ENCODE results near the gene C19orf53.

C19orf53 gene

GRCh38 chr19:13823256-13823655 lies 49.0 kb downstream of the C19orf53 start:
- no peak for TF ChIP-seq CTCF (IDR thresholded peaks at IDR 0.05)
- Histone ChIP-seq H2AFZ (no peak overlapping the region), H3K4me1 (no peaks in the 10 kb centered on the region), H3K9me3 (ENCODE audit: control insufficient read depth, low read length) (no peaks in the 10 kb centered on the region), H3K4me3 (ENCODE audit: low read depth, low read length) (no peak overlapping the region), H3K4me2 (ENCODE audit: low read length) (no peak overlapping the region), H3K27me3 (ENCODE audit: control insufficient read depth, insufficient read depth, low read length) (no peaks in the 10 kb centered on the region), H3K9ac (no peak overlapping the region), H3K27ac (no peak overlapping the region), H3K79me2 (peaks cover 5% of the 10 kb centered on the region), H3K36me3 (ENCODE audit: control insufficient read depth, insufficient read depth, low read length) (no peaks in the 10 kb centered on the region)

GRCh38 chr19:13823901-13824300 lies 49.6 kb downstream of the C19orf53 start:
- no peak for TF ChIP-seq CTCF (IDR thresholded peaks at IDR 0.05)
- Histone ChIP-seq H3K9me3 (ENCODE audit: control insufficient read depth, low read length) (no peaks in the 10 kb centered on the region), H3K4me1 (no peaks in the 10 kb centered on the region), H3K79me2 (peaks cover 5% of the 10 kb centered on the region), H3K27ac (no peak overlapping the region), H3K4me3 (ENCODE audit: low read depth, low read length) (no peak overlapping the region), H3K36me3 (ENCODE audit: control insufficient read depth, insufficient read depth, low read length) (no peaks in the 10 kb centered on the region), H2AFZ (no peak overlapping the region), H3K4me2 (ENCODE audit: low read length) (no peak overlapping the region), H3K27me3 (ENCODE audit: control insufficient read depth, insufficient read depth, low read length) (no peaks in the 10 kb centered on the region), H3K9ac (no peak overlapping the region)

- H3K4me3 ChIP-seq (ENCODE audit: low read depth, low read length), result no peak overlapping the region
- no peak overlapping the region for H3K27ac ChIP-seq
- H3K4me1 ChIP-seq, result no peaks in the 10 kb centered on the region
- H3K9ac ChIP-seq, result no peak overlapping the region
- TF ChIP-seq CTCF (IDR thresholded peaks at IDR 0.05), result no peak
- no peak overlapping the region for H3K4me2 ChIP-seq (ENCODE audit: low read length)
- no peaks in the 10 kb centered on the region for H3K27me3 ChIP-seq (ENCODE audit: control insufficient read depth, insufficient read depth, low read length)
- H3K9me3 ChIP-seq (ENCODE audit: control insufficient read depth, low read length), result no peaks in the 10 kb centered on the region
- no peak overlapping the region for H2AFZ ChIP-seq
- no peaks in the 10 kb centered on the region for H3K36me3 ChIP-seq (ENCODE audit: control insufficient read depth, insufficient read depth, low read length)
- H3K79me2 ChIP-seq, result peaks cover 5% of the 10 kb centered on the region
Measured at GRCh38 chr19:13824703-13825102, 50.4 kb downstream of the C19orf53 start.

- H3K4me1 ChIP-seq, result no peaks in the 10 kb centered on the region
- H3K36me3 ChIP-seq (ENCODE audit: control insufficient read depth, insufficient read depth, low read length), result no peaks in the 10 kb centered on the region
- H3K79me2 ChIP-seq, result peaks cover 5% of the 10 kb centered on the region
- H3K27me3 ChIP-seq (ENCODE audit: control insufficient read depth, insufficient read depth, low read length), result no peaks in the 10 kb centered on the region
- H3K4me3 ChIP-seq (ENCODE audit: low read depth, low read length), result no peak overlapping the region
- no peak for TF ChIP-seq CTCF (IDR thresholded peaks at IDR 0.05)
- H3K9me3 ChIP-seq (ENCODE audit: control insufficient read depth, low read length), result no peaks in the 10 kb centered on the region
- no peak overlapping the region for H3K9ac ChIP-seq
- no peak overlapping the region for H3K4me2 ChIP-seq (ENCODE audit: low read length)
- no peak overlapping the region for H3K27ac ChIP-seq
- no peak overlapping the region for H2AFZ ChIP-seq
Measured at GRCh38 chr19:13825489-13826441, 51.5 kb downstream of the C19orf53 start.

Measured in parathyroid adenoma (tissue), 2 donors.